Cardiac fibroblast (primary cell): ENCODE measurements around the gene SPRING1.
A peak's percentile ranks its signal among the peaks of the same experiment; 100 is the strongest.

ENCODE experiments used
- DNase-seq, 2 donors: peaks; one replicate each; pipeline versions ENCODE4 v3.0.0 to v3.0.0-alpha.2; 2010; ENCODE audit warnings: low read depth in 2 of 2
- H3K4me3 ChIP-seq, 2 donors: replicated peaks in 1 of 2; 1 replicate in 1 of 2; 2 replicates in 1 of 2; pipeline ENCODE4 v1.5.1; 2011; ENCODE audit warnings: low read depth in 2 of 2, low read length in 2 of 2, mild to moderate bottlenecking in 2 of 2, moderate library complexity in 1 of 2
- CTCF ChIP-seq: IDR thresholded peaks from one replicate; pipeline ENCODE4 v1.5.1; 2011; ENCODE audit warnings: low read depth, mild to moderate bottlenecking, low read length, inconsistent platforms

Gene SPRING1

GRCh38 chr12:116774020-116774419 is 36.2 kb upstream of the SPRING1 start:
- H3K4me3 ChIP-seq = no peak overlapping the region
- DNase-seq = no peak
- no peak for TF ChIP-seq CTCF

- no peak overlapping the region for H3K4me3 ChIP-seq
- TF ChIP-seq CTCF = peak; percentile 1
- DNase-seq = peak in 1 of 2 donors; percentile 19
Measured at GRCh38 chr12:116773276-116773731, 35.4 kb upstream of the SPRING1 start.

- TF ChIP-seq CTCF = no peak
- DNase-seq = peak in 1 of 2 donors; percentile 8
- no peak overlapping the region for H3K4me3 ChIP-seq
Measured at GRCh38 chr12:116771651-116772050, 33.8 kb upstream of the SPRING1 start.

- DNase-seq = no peak
- no peak overlapping the region for H3K4me3 ChIP-seq
- TF ChIP-seq CTCF = no peak
Measured at GRCh38 chr12:116766746-116767145, 28.9 kb upstream of the SPRING1 start.

- no peak for TF ChIP-seq CTCF
- H3K4me3 ChIP-seq = no peak overlapping the region
- no peak for DNase-seq
Measured at GRCh38 chr12:116766285-116766684, 28.4 kb upstream of the SPRING1 start.

GRCh38 chr12:116765271-116765670 is 27.4 kb upstream of the SPRING1 start:
- H3K4me3 ChIP-seq = no peak overlapping the region
- no peak for TF ChIP-seq CTCF
- no peak for DNase-seq

GRCh38 chr12:116761499-116761898 is 23.6 kb upstream of the SPRING1 start:
- TF ChIP-seq CTCF = no peak
- H3K4me3 ChIP-seq = no peak overlapping the region
- no peak for DNase-seq
